Cardiac fibroblast (primary cell): ENCODE measurements around the gene COL27A1.

Experiments used
- DNase-seq, 2 donors: peaks; one replicate each; pipeline versions ENCODE4 v3.0.0 to v3.0.0-alpha.2; 2010; ENCODE audit warnings: low read depth in 2 of 2
- H3K4me3 ChIP-seq, 2 donors: replicated peaks in 1 of 2; 1 replicate in 1 of 2; 2 replicates in 1 of 2; pipeline ENCODE4 v1.5.1; 2011; ENCODE audit warnings: low read depth in 2 of 2, low read length in 2 of 2, mild to moderate bottlenecking in 2 of 2, moderate library complexity in 1 of 2
- CTCF ChIP-seq: IDR thresholded peaks from one replicate; pipeline ENCODE4 v1.5.1; 2011; ENCODE audit warnings: low read depth, mild to moderate bottlenecking, low read length, inconsistent platforms

COL27A1 gene

GRCh38 chr9:114214686-114215414, 59.5 kb downstream of the COL27A1 start:
- no peak for TF ChIP-seq CTCF
- H3K4me3 ChIP-seq = no peak overlapping the region
- no peak for DNase-seq

GRCh38 chr9:114216081-114216480, 60.7 kb downstream of the COL27A1 start:
- no peak overlapping the region for H3K4me3 ChIP-seq
- DNase-seq = peak; percentile 20 to 84
- no peak for TF ChIP-seq CTCF

- no peak overlapping the region for H3K4me3 ChIP-seq
- no peak for DNase-seq
These were observed 61.6 kb downstream of the COL27A1 start for GRCh38 chr9:114216976-114217375.

GRCh38 chr9:114218264-114219120, 63.2 kb downstream of the COL27A1 start:
- peak in 1 of 2 donors; percentile 49 for DNase-seq
- no peak overlapping the region for H3K4me3 ChIP-seq
- no peak for TF ChIP-seq CTCF

More at GRCh38 chr9:114216976-114217375, 61.6 kb downstream of the COL27A1 start:
- no peak for TF ChIP-seq CTCF

GRCh38 chr9:114220061-114220541, 64.8 kb downstream of the COL27A1 start:
- no peak for DNase-seq
- no peak for TF ChIP-seq CTCF
- no peak overlapping the region for H3K4me3 ChIP-seq

GRCh38 chr9:114221706-114222465, 66.5 kb downstream of the COL27A1 start:
- H3K4me3 ChIP-seq = no peak overlapping the region
- no peak for TF ChIP-seq CTCF
- DNase-seq = peak in 1 of 2 donors; percentile 56
